K562 (cell line): ENCODE measurements around the gene GSDME. TPM values are rescaled to one million over a fixed set of nuclear protein-coding genes. Genes with fewer than 3 reads are reported as not detected.

Experiments
- ATAC-seq: fragments of 200-7000 bp; cut with Tn5 transposase; 3 replicates; pipeline ENCODE4 v1.9.1; 2020; ENCODE audit warnings: moderate library complexity
- BruUV-seq: library from RNA; stranded (reverse); fragments of 400-500 nt; replicated peaks from 2 replicates; lab custom pipeline; 2021; lab: Mats Ljungman, UMichigan
- CTCF ChIA-PET: fragments of 300-600 bp; formaldehyde crosslinking; extraction: SDS; loops from one replicate; lab custom pipeline; 2021; ENCODE audit warnings: low intra/inter-chr PET ratio; lab: Yijun Ruan, JAX
- POLR2A ChIA-PET: fragments of 300-600, 350-650 bp; sonication (Branson Sonifier 250); formaldehyde crosslinking; extraction: SDS; loops from one replicate; lab custom pipeline; 2021; ENCODE audit warnings: antibody characterized with exemption, inconsistent platforms; lab: Yijun Ruan, JAX
- DNase-seq, 4 experiments: peaks; one replicate each; pipeline versions ENCODE4 v3.0.0 to v3.0.0-alpha.2; 2011 to 2018; ENCODE audit warnings: low spot score in 3 of 4, mixed read lengths in 3 of 4; ENCODE audit errors: extremely low read depth in 1 of 4
- FAIRE-seq: peaks from 2 replicates; lab custom pipeline; 2011; peaks lifted over from hg19 to GRCh38; lab: Jason Lieb, UNC
- H2AFZ ChIP-seq: 2 replicates; pipeline ENCODE4 v1.6.0; 2011; ENCODE audit warnings: low read depth, low read length, control low read depth, inconsistent platforms
- H3K27ac ChIP-seq: fragments of 200-600 bp; 3 replicates; pipeline ENCODE4 v1.8.0; 2011; ENCODE audit warnings: low read depth, mild to moderate bottlenecking, control low read depth, inconsistent platforms, low read length, moderate library complexity, mixed read lengths; ENCODE audit errors: extremely low read depth
- H3K27me3 ChIP-seq, 2 experiments: fragments of 300-600 bp in 1 of 2; 2 replicates in 1 of 2; 3 replicates in 1 of 2; pipeline versions ENCODE4 v1.6.0 to v1.8.0; 2011; ENCODE audit warnings: inconsistent platforms in 2 of 2, low read length in 2 of 2, mild to moderate bottlenecking in 1 of 2, mixed read lengths in 1 of 2, moderate library complexity in 1 of 2; ENCODE audit not compliant: control insufficient read depth in 2 of 2, insufficient read depth in 2 of 2
- H3K36me3 ChIP-seq: fragments of 300-600 bp; 3 replicates; pipeline ENCODE4 v1.8.0; 2011; ENCODE audit warnings: mild to moderate bottlenecking, low read length, inconsistent platforms; ENCODE audit not compliant: control insufficient read depth, insufficient read depth
- H3K4me1 ChIP-seq, 2 experiments: fragments of 200-600 bp in 1 of 2; replicated peaks in 1 of 2; 2 replicates in 1 of 2; 3 replicates in 1 of 2; pipeline versions ENCODE4 v1.5.1 to v1.8.0; 2011; ENCODE audit warnings: inconsistent platforms in 2 of 2, low read length in 2 of 2, mild to moderate bottlenecking in 1 of 2, mixed read lengths in 1 of 2, moderate library complexity in 1 of 2; ENCODE audit not compliant: control insufficient read depth in 2 of 2, insufficient read depth in 2 of 2
- H3K4me2 ChIP-seq: 2 replicates; pipeline ENCODE4 v1.6.1; 2011; ENCODE audit warnings: low read length, control low read depth, inconsistent platforms, mixed read lengths; ENCODE audit not compliant: insufficient read depth
- H3K4me3 ChIP-seq: fragments of 200-600 bp; sonication (generic), shearing (Covaris generic); 2 replicates; pipeline ENCODE4 v1.5.1; 2016; ENCODE audit warnings: control low read depth, inconsistent platforms
- H3K79me2 ChIP-seq: fragments of 200-600 bp; 3 replicates; pipeline ENCODE4 v1.8.0; 2011; ENCODE audit warnings: low read length, inconsistent platforms; ENCODE audit not compliant: control insufficient read depth, insufficient read depth
- H3K9ac ChIP-seq, 2 experiments: 2 replicates each; pipeline versions ENCODE4 v1.6.0 to v1.6.1; 2011; ENCODE audit warnings: low read depth in 2 of 2, low read length in 2 of 2, control low read depth in 1 of 2, inconsistent platforms in 1 of 2, mild to moderate bottlenecking in 1 of 2, mixed read lengths in 1 of 2; ENCODE audit not compliant: insufficient read depth in 1 of 2
- H3K9me1 ChIP-seq: one replicate; pipeline ENCODE4 v1.6.0; 2011; ENCODE audit warnings: inconsistent platforms, mild to moderate bottlenecking, low read length, moderate library complexity; ENCODE audit not compliant: control insufficient read depth, insufficient read depth
- H3K9me3 ChIP-seq: replicated peaks from 2 replicates; pipeline ENCODE4 v1.5.1; 2011; ENCODE audit warnings: low read depth, low read length, inconsistent platforms; ENCODE audit not compliant: control insufficient read depth, insufficient read depth
- H4K20me1 ChIP-seq: replicated peaks from 2 replicates; pipeline ENCODE4 v1.6.1; 2011; ENCODE audit warnings: low read length, inconsistent platforms, mixed read lengths; ENCODE audit not compliant: control insufficient read depth, insufficient read depth
- OTX1 ChIP-seq: fragments of 450-650 bp; formaldehyde crosslinking; IDR thresholded peaks from 2 replicates; pipeline ENCODE4 v1.4.0; 2022; ENCODE audit warnings: mild to moderate bottlenecking
- SRSF3 ChIP-seq: fragments of 200-400 bp; formaldehyde crosslinking; IDR thresholded peaks from 2 replicates; pipeline ENCODE4 v1.6.1; 2016; ENCODE audit warnings: mild to moderate bottlenecking, low read length, moderate library complexity; ENCODE audit not compliant: insufficient read depth
- TCF7L2 ChIP-seq: fragments of 150-350 bp; IDR thresholded peaks from 2 replicates; pipeline ENCODE4 v1.6.1; 2016; ENCODE audit warnings: low read depth, mild to moderate bottlenecking, low read length, moderate library complexity
- ZFPM2 ChIP-seq: fragments of 250-450 bp; sonication (Bioruptor Pico); IDR thresholded peaks from 2 replicates; pipeline ENCODE4 v1.5.1; 2022; ENCODE audit warnings: mild to moderate bottlenecking
- ZNF586 ChIP-seq: fragments of 450-650 bp; formaldehyde crosslinking; conservative IDR thresholded peaks from 2 replicates; pipeline ENCODE4 v1.4.0; 2020; ENCODE audit warnings: mild to moderate bottlenecking, moderate library complexity
- ZNF644 ChIP-seq: fragments of 200-800 bp; sonication (Bioruptor generic); IDR thresholded peaks from 2 replicates; pipeline ENCODE4 v1.6.1; 2016; ENCODE audit warnings: low read depth, missing genetic modification characterization, missing compliant biosample characterization
- WGBS: fragments of 100-300 bp; shearing (Covaris generic); methylation state at CpG from one replicate; pipeline ENCODE4 v1.1.6; 2016; ENCODE audit warnings: low coverage, mixed read lengths; ENCODE audit not compliant: insufficient coverage; ENCODE audit errors: missing lambda C conversion rate; 5-methylcytosine and 5-hydroxymethylcytosine counted together
- in situ Hi-C: fragments of 300-500 bp; cut with MboI; formaldehyde crosslinking; loops from 4 replicates; pipeline ENCODE4 v1.15.0; 2018; ENCODE audit warnings: inconsistent platforms, mixed read lengths
- intact Hi-C: fragments of 100-400 bp; cut with micrococcal nuclease; formaldehyde crosslinking; loops from 2 replicates; pipeline ENCODE4 v1.14.2; 2022
- polyA plus RNA-seq, 8 experiments: library from polyadenylated mRNA; depleted of rRNA in 4 of 8; stranded (reverse) in 5 of 8; unstranded in 3 of 8; fragments of >200 nt; fragmentation: Nextera tagmentation in 2 of 8; fragmentation: Illumina TruSeq in 1 of 8; extraction: Ambion mirVana in 2 of 8; extraction: Trizol in 1 of 8; gene quantifications; 2 replicates each; pipeline versions ENCODE4 v1.2.1 to v1.2.3, GENCODE V29; 2011 to 2014; ENCODE audit warnings: inconsistent platforms in 1 of 8, missing spikeins in 1 of 8
- total RNA-seq, 7 experiments: library from RNA; depleted of rRNA in 6 of 7; stranded (reverse); fragments of >200 nt in 6 of 7; fragmentation: Illumina TruSeq in 2 of 7; extraction: Trizol in 2 of 7; gene quantifications; 2 replicates each; pipeline versions ENCODE4 v1.2.1 to v1.2.3, GENCODE V29; 2011 to 2021; ENCODE audit warnings: low replicate concordance in 1 of 7

GSDME gene
- total and polyA plus RNA-seq, 9 of the 15 experiments (the other 6 are each of a cell fraction or from before 2014, with no cell fraction given): 0.37 to 1.9 (median 0.62) TPM

- no peaks in the 10 kb centered on the region; the same call in 1 of the 2 replicates for H3K9me3 ChIP-seq
- TF ChIP-seq ZFPM2 (CRISPR knock-in tag) (no peak), OTX1 (CRISPR knock-in tag) (no peak), SRSF3 (no peak), ZNF644 (tag) (no peak), TCF7L2 (no peak), ZNF586 (CRISPR knock-in tag) (no peak)
- TF ChIP-seq, all 486 proteins: peak for 0
- Histone ChIP-seq H3K4me1 (peaks cover 5 to 13% of the 10 kb centered on the region in 2 experiments; a peak in 4 of 5 replicates), H3K4me3 (no peak overlapping the region), H3K4me2 (no peak overlapping the region), H3K36me3 (no peaks in the 10 kb centered on the region), H3K27ac (no peak overlapping the region), H2AFZ (no peak overlapping the region), H4K20me1 (0 out of 2 replicates have a peak, but pooled peaks cover 3% of the 10 kb centered on the region), H3K9ac (no peak overlapping the region), H3K9me1 (no peaks in the 10 kb centered on the region), H3K27me3 (peaks cover 5 to 34% of the 10 kb centered on the region in 2 experiments; a peak in 4 of 5 replicates), H3K79me2 (no peaks in the 10 kb centered on the region)
- in situ Hi-C loops: loop anchor here (10.0 kb wide), 1 partner anchor 367 kb away; no protein-coding TSS in a partner anchor
- DNase-seq (no peak), FAIRE-seq (no peak), ATAC-seq (no peak)
- intact Hi-C loops: loop anchor here (10.0 kb wide), 2 partner anchors 67 to 367 kb away; no protein-coding TSS in a partner anchor
- WGBS: 34% methylated on average over 7 of the region's 7 CpGs
- no TSS peak for BruUV-seq
- ChIA-PET POLR2A (no interaction called here), CTCF (no interaction called here)
These were observed 29.2 kb downstream of the GSDME start for GRCh38 chr7:24728121-24728500.
